ENCODE data around the gene NBEAL1. TPM values are rescaled to one million over a fixed set of nuclear protein-coding genes. Genes with fewer than 3 reads are reported as not detected.

The NBEAL1 gene
- total RNA-seq, 6 experiments from 2014 or later: 17.7 to 29.2 (median 23.8) TPM

- TF ChIP-seq, protein P1, sequence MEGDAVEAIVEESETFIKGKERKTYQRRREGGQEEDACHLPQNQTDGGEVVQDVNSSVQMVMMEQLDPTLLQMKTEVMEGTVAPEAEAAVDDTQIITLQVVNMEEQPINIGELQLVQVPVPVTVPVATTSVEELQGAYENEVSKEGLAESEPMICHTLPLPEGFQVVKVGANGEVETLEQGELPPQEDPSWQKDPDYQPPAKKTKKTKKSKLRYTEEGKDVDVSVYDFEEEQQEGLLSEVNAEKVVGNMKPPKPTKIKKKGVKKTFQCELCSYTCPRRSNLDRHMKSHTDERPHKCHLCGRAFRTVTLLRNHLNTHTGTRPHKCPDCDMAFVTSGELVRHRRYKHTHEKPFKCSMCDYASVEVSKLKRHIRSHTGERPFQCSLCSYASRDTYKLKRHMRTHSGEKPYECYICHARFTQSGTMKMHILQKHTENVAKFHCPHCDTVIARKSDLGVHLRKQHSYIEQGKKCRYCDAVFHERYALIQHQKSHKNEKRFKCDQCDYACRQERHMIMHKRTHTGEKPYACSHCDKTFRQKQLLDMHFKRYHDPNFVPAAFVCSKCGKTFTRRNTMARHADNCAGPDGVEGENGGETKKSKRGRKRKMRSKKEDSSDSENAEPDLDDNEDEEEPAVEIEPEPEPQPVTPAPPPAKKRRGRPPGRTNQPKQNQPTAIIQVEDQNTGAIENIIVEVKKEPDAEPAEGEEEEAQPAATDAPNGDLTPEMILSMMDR (IDR thresholded peaks at IDR 0.05): no peak
- Mint-ChIP-seq H3K4me1 (ENCODE audit: low read depth) (peaks cover 53% of the 10 kb centered on the region), H3K27me3 (ENCODE audit: insufficient read depth) (no peaks in the 10 kb centered on the region), H3K36me3 (ENCODE audit: low read depth) (peaks cover 16% of the 10 kb centered on the region), H3K4me3 (peak overlapping the region; percentile 92), H3K9me3 (no peaks in the 10 kb centered on the region), H3K27ac (no peak overlapping the region; the same call in 1 of the 2 replicates)
- DNase-seq: no peak
Measured at GRCh38 chr2:203016716-203017115, 2.0 kb downstream of the NBEAL1 start.

DNA sequence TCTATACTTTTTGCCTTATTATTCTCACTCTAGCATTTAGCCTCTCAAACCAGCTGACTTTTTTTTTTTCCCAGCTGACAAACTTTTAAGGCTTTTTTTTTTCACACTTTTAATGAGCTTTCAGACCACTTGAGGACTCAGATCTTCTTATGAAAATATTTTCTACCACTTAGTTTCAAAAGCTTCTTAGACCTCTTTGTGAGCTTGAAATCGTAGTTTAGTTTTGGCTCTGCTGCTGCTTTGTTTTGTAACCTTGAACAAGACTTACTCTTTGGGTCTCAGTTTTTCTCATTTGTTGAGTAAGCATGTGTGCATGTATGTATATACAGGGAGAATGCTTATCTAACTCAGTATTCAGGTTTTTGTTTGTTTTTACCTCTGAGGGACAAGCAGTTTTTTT, 3.5 kb downstream of the NBEAL1 start:
- peak overlapping the region; percentile 84 for H3K4me3 Mint-ChIP-seq
- H3K36me3 Mint-ChIP-seq (ENCODE audit: low read depth): peaks cover 17% of the 10 kb centered on the region
- TF ChIP-seq, protein P1 (IDR thresholded peaks at IDR 0.05): no peak
- H3K27ac Mint-ChIP-seq: peak overlapping the region; percentile 50
- no peaks in the 10 kb centered on the region for H3K9me3 Mint-ChIP-seq
- H3K27me3 Mint-ChIP-seq (ENCODE audit: insufficient read depth): no peaks in the 10 kb centered on the region
- DNase-seq: no peak
- peaks cover 63% of the 10 kb centered on the region for H3K4me1 Mint-ChIP-seq (ENCODE audit: low read depth)

- H3K27me3 Mint-ChIP-seq (ENCODE audit: insufficient read depth): no peaks in the 10 kb centered on the region
- TF ChIP-seq, protein P1 (IDR thresholded peaks at IDR 0.05): peak; percentile 36
Measured at GRCh38 chr2:203019142-203019541, 4.5 kb downstream of the NBEAL1 start.

GRCh38 chr2:203021991-203022390, 7.3 kb downstream of the NBEAL1 start:
- Mint-ChIP-seq H3K4me3 (no peak overlapping the region), H3K4me1 (ENCODE audit: low read depth) (peaks cover 58% of the 10 kb centered on the region), H3K9me3 (no peaks in the 10 kb centered on the region), H3K27me3 (ENCODE audit: insufficient read depth) (no peaks in the 10 kb centered on the region), H3K36me3 (ENCODE audit: low read depth) (peaks cover 14% of the 10 kb centered on the region; the same call in 1 of the 2 replicates), H3K27ac (peak overlapping the region; percentile 2; the same call in 1 of the 2 replicates)
- DNase-seq: no peak
- TF ChIP-seq, protein P1 (IDR thresholded peaks at IDR 0.05): no peak

More at GRCh38 chr2:203019142-203019541, 4.5 kb downstream of the NBEAL1 start:
- no peak for DNase-seq
- Mint-ChIP-seq H3K4me1 (ENCODE audit: low read depth) (peaks cover 60% of the 10 kb centered on the region), H3K9me3 (no peaks in the 10 kb centered on the region), H3K36me3 (ENCODE audit: low read depth) (peaks cover 24% of the 10 kb centered on the region), H3K27ac (peak overlapping the region; percentile 1; the same call in 1 of the 2 replicates), H3K4me3 (peak overlapping the region; percentile 84)

DNA sequence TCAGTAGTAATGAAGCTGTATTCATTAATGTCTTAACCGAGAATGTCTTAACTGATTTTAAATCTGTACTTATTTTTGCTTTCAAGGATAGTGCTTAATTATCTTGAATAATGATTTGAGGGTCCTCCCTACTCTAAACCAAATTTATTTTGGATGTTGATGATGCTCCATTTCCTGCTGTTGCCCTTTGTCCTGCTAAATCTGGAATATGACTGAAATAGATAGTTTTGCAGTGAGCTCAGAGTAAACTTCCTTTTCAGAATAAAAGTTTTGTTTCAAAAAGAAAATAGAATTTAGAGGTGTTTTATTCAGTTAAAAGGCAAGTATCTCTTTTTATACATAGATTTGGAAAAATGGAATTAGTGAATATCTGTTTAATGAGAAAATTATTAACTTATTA, 8.1 kb downstream of the NBEAL1 start:
- no peaks in the 10 kb centered on the region for H3K27me3 Mint-ChIP-seq (ENCODE audit: insufficient read depth)
- no peak for DNase-seq
- TF ChIP-seq, protein P1 (IDR thresholded peaks at IDR 0.05): no peak
- peaks cover 54% of the 10 kb centered on the region for H3K4me1 Mint-ChIP-seq (ENCODE audit: low read depth)
- H3K9me3 Mint-ChIP-seq: no peaks in the 10 kb centered on the region
- peak overlapping the region; percentile 55 for H3K4me3 Mint-ChIP-seq
- H3K36me3 Mint-ChIP-seq (ENCODE audit: low read depth): peaks cover 13% of the 10 kb centered on the region; the same call in 1 of the 2 replicates
- H3K27ac Mint-ChIP-seq: peak overlapping the region; percentile 42
